ENCODE measurements around the gene PSRC1. TPM values are rescaled to one million over a fixed set of nuclear protein-coding genes. Genes with fewer than 3 reads are reported as not detected.
A peak's percentile ranks its signal among the peaks of the same experiment; 100 is the strongest.

PSRC1 gene
- total and polyA plus RNA-seq, 2 experiments from 2014 or later = 55.0 to 61.1 TPM

- Histone ChIP-seq H3K79me2 (replicated peaks; ENCODE audit: insufficient read depth) (no peaks in the 10 kb centered on the region), H4K20me1 (replicated peaks; ENCODE audit: insufficient read depth) (no peaks in the 10 kb centered on the region), H3K9me2 (ENCODE audit: insufficient read depth) (no peaks in the 10 kb centered on the region), H3F3A (replicated peaks; ENCODE audit: low read depth) (peaks cover 32% of the 10 kb centered on the region), H2AFZ (no peak overlapping the region), H3K27ac (ENCODE audit: low read depth) (peak overlapping the region; percentile 85), H3K4me2 (peak overlapping the region; percentile 77), H3K4me3 (peak overlapping the region; percentile 45), H3K36me3 (ENCODE audit: insufficient read depth) (peaks cover 25% of the 10 kb centered on the region), H3K4me1 (ENCODE audit: insufficient read depth) (peaks cover 54% of the 10 kb centered on the region), H3K27me3 (ENCODE audit: insufficient read depth) (no peaks in the 10 kb centered on the region)
- Mint-ChIP-seq H3K9me3 (no peaks in the 10 kb centered on the region; the same call in 1 of the 3 replicates), H3K27me3 (ENCODE audit: insufficient read depth, low read depth, poor library complexity) (peaks cover 20% of the 10 kb centered on the region), H3K36me3 (ENCODE audit: low read depth) (peaks cover 36% of the 10 kb centered on the region), H3K4me3 (no peak overlapping the region), H3K4me1 (peaks cover 53% of the 10 kb centered on the region), H3K27ac (no peak overlapping the region)
- ATAC-seq (peak; percentile 46), DNase-seq (ENCODE audit: low spot score) (peak; percentile 87)
- TF ChIP-seq POLR2AphosphoS5 (IDR thresholded peaks at IDR 0.05; ENCODE audit: low read depth) = peak; percentile 71; the same call in 1 of the 2 replicates
- no peak for TF ChIP-seq JUNB (IDR thresholded peaks at IDR 0.05; ENCODE audit: unreplicated experiment)
Measured at GRCh38 chr1:109240158-109241152, 42.5 kb downstream of the PSRC1 start.

GRCh38 chr1:109239409-109240068 is 43.4 kb downstream of the PSRC1 start:
- Mint-ChIP-seq H3K27me3 (ENCODE audit: insufficient read depth, low read depth, poor library complexity) (peaks cover 20% of the 10 kb centered on the region), H3K36me3 (ENCODE audit: low read depth) (peaks cover 44% of the 10 kb centered on the region), H3K4me3 (peak overlapping the region; percentile 12; the same call in 1 of the 3 replicates), H3K4me1 (peaks cover 53% of the 10 kb centered on the region), H3K9me3 (no peaks in the 10 kb centered on the region; the same call in 1 of the 3 replicates), H3K27ac (peak overlapping the region; percentile 25; the same call in 1 of the 2 replicates)
- DNase-seq (ENCODE audit: low spot score) (peak; percentile 92), ATAC-seq (peak; percentile 86)
- peaks cover 54% of the 10 kb centered on the region for H3K4me1 ChIP-seq (ENCODE audit: insufficient read depth)
- H4K20me1 ChIP-seq (replicated peaks; ENCODE audit: insufficient read depth) = no peaks in the 10 kb centered on the region
- peaks cover 32% of the 10 kb centered on the region for H3F3A ChIP-seq (replicated peaks; ENCODE audit: low read depth)
- no peaks in the 10 kb centered on the region for H3K79me2 ChIP-seq (replicated peaks; ENCODE audit: insufficient read depth)
- H2AFZ ChIP-seq = no peak overlapping the region
- H3K27me3 ChIP-seq (ENCODE audit: insufficient read depth) = no peaks in the 10 kb centered on the region
- no peaks in the 10 kb centered on the region for H3K9me2 ChIP-seq (ENCODE audit: insufficient read depth)
- H3K4me2 ChIP-seq = peak overlapping the region; percentile 77
- H3K4me3 ChIP-seq = 0 out of 2 replicates have a peak overlapping the region, but pooled peaks have one; percentile 18
- TF ChIP-seq POLR2AphosphoS5 (IDR thresholded peaks at IDR 0.05; ENCODE audit: low read depth) = peak; percentile 18; the same call in 1 of the 2 replicates
- no peak for TF ChIP-seq ZNF331 (CRISPR knock-in tag; IDR thresholded peaks at IDR 0.05; ENCODE audit: low read depth)
- peak; percentile 78 to 81 for TF ChIP-seq CTCF (conservative IDR thresholded peaks at IDR 0.05; ENCODE audit: low read depth in 2 of 2)
- peak overlapping the region; percentile 89 for H3K27ac ChIP-seq (ENCODE audit: low read depth)
- H3K36me3 ChIP-seq (ENCODE audit: insufficient read depth) = peaks cover 33% of the 10 kb centered on the region

DNA sequence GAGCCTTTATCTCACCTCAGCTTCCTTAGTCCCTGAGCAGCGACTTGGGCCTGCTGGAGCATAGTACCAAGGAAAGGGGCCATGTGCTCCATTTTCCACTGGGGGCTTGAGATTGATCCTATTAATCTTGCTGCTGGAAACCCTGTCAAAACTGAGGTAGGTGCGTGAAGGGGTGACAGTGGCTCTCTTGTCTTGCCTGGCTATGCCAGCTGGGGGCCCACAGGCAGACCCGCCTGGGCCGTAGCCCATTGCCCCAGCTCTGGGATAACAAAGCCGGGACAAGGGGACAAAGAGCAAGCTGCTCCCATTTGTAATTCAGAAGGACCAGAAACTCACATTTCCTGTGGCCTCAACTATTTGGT is 43.9 kb downstream of the PSRC1 start:
- Histone ChIP-seq H3K79me2 (replicated peaks; ENCODE audit: insufficient read depth) (no peaks in the 10 kb centered on the region), H3K27me3 (ENCODE audit: insufficient read depth) (no peaks in the 10 kb centered on the region), H2AFZ (no peak overlapping the region), H3K4me1 (ENCODE audit: insufficient read depth) (peaks cover 54% of the 10 kb centered on the region), H3F3A (replicated peaks; ENCODE audit: low read depth) (peaks cover 32% of the 10 kb centered on the region), H3K36me3 (ENCODE audit: insufficient read depth) (peaks cover 38% of the 10 kb centered on the region), H3K27ac (ENCODE audit: low read depth) (peak overlapping the region; percentile 89), H3K9me2 (ENCODE audit: insufficient read depth) (no peaks in the 10 kb centered on the region), H3K4me2 (peak overlapping the region; percentile 77; the same call in 1 of the 2 replicates), H4K20me1 (replicated peaks; ENCODE audit: insufficient read depth) (no peaks in the 10 kb centered on the region), H3K4me3 (no peak overlapping the region)
- DNase-seq (ENCODE audit: low spot score) (no peak), ATAC-seq (peak; percentile 8)
- peaks cover 49% of the 10 kb centered on the region for H3K36me3 Mint-ChIP-seq (ENCODE audit: low read depth)
- H3K9me3 Mint-ChIP-seq = no peaks in the 10 kb centered on the region; the same call in 1 of the 3 replicates
- H3K27ac Mint-ChIP-seq = peak overlapping the region; percentile 25; the same call in 1 of the 2 replicates
- peak overlapping the region; percentile 8; the same call in 1 of the 3 replicates for H3K4me3 Mint-ChIP-seq
- peaks cover 53% of the 10 kb centered on the region for H3K4me1 Mint-ChIP-seq
- peaks cover 20% of the 10 kb centered on the region for H3K27me3 Mint-ChIP-seq (ENCODE audit: insufficient read depth, low read depth, poor library complexity)
- TF ChIP-seq STAT1 (IDR thresholded peaks at IDR 0.05; ENCODE audit: unreplicated experiment) (no peak), ZNF114 (CRISPR knock-in tag; IDR thresholded peaks at IDR 0.05) (no peak), EZH2 (IDR thresholded peaks at IDR 0.05; ENCODE audit: low read depth, unreplicated experiment) (no peak), ZNF331 (CRISPR knock-in tag; IDR thresholded peaks at IDR 0.05; ENCODE audit: low read depth) (no peak), NANOG (IDR thresholded peaks at IDR 0.05; ENCODE audit: borderline replicate concordance) (no peak), CTCF (conservative IDR thresholded peaks at IDR 0.05; ENCODE audit: low read depth in 2 of 2) (no peak)

All from GM23338 (cell line).